GM10266 (cell line): ENCODE data around the gene SPECC1.

ENCODE experiments used
- DNase-seq: peaks from one replicate; pipeline ENCODE4 v3.0.0; 2012; ENCODE audit errors: extremely low spot score
- TF ChIP-seq, protein P1 (sequence below): IDR thresholded peaks from 2 replicates; pipeline ENCODE4 v1.5.1; 2012; ENCODE audit warnings: mild to moderate bottlenecking, low read depth; ENCODE audit not compliant: control insufficient read depth, insufficient read depth; ENCODE audit errors: missing control alignments

SPECC1 gene

DNA sequence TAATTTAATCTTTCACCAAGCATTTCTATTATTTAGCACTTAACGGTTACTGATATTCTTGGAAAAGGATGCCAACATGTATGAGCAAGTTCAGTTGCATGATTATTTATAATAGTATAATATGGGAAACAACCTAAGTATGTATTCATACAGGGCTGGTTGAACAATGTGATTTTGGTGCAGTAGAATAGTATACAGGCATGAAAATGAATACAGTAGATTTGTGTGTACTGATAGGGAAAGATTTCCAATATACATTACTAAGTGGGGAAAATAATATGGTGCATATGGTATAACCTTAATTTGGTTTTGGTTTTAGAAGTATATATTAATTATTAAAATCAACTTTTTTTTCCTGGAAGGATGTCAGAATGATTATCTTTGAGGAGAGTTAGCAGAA is 109.1 kb downstream of the SPECC1 start:
- no peak for DNase-seq
- TF ChIP-seq, protein P1, sequence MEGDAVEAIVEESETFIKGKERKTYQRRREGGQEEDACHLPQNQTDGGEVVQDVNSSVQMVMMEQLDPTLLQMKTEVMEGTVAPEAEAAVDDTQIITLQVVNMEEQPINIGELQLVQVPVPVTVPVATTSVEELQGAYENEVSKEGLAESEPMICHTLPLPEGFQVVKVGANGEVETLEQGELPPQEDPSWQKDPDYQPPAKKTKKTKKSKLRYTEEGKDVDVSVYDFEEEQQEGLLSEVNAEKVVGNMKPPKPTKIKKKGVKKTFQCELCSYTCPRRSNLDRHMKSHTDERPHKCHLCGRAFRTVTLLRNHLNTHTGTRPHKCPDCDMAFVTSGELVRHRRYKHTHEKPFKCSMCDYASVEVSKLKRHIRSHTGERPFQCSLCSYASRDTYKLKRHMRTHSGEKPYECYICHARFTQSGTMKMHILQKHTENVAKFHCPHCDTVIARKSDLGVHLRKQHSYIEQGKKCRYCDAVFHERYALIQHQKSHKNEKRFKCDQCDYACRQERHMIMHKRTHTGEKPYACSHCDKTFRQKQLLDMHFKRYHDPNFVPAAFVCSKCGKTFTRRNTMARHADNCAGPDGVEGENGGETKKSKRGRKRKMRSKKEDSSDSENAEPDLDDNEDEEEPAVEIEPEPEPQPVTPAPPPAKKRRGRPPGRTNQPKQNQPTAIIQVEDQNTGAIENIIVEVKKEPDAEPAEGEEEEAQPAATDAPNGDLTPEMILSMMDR: no peak

DNA sequence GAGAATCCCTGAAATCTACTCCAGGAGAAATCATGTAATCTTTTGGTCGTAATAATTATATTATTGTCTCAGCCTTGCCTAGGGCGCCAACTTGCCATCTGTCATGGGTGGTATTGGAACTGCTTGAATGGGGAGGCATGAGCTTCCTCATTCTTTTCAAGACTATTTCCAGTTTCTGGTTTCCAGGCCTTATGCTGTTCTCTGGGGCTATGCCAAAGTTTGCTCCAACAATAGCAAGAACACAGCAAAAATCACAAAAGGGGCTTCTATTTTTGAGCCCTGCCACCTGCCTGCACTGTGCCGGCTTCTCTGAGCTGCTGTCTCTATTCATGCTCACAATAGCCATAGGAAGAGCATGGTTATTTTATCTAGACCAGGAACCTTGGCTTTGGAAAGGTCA is 111.7 kb downstream of the SPECC1 start:
- TF ChIP-seq, protein P1: no peak
- no peak for DNase-seq

DNA sequence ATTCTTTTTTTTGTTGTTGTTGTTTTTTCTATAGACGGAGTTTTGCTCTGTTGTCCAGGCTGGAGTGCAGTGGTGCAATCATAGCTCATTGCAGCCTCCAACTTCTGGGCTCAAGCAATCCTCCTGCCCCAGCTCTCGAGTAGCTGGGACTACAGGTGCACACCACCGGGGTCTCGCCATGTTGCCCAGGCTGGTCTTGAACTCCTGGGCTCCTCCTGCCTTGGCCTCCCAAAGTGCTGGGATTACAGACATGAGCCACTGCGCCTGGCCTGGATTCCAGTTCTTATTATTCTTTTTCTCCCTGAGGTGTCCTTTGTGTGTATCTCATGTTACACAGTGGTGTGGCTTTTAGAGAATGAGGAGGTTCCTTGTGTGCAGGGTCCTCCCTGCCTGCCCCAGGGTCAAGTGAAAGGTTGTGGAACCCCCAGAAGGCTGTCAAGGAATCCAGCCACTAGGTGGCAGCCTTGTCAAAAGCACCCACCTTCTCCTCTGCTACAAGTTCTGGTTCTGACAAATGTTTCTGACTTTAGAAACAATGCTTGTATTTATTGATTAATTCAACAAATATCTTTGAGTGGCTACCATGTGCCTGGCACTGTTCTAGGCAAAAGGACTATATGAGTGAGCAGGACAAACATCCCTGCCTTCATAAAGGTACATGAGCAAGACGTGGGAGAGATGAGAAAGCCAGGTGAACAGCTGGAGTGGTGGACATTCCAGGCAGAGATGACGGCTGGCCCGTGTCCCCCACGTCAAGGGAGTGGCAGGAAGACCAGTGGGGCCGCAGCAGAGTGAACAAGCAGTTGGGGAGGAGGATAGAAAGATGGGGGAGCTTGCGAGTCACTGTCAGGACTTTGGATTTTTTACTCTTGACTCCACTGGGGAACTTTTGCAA is 112.4 kb downstream of the SPECC1 start:
- DNase-seq: peak; percentile 70
- TF ChIP-seq, protein P1: peak; percentile 82

DNA sequence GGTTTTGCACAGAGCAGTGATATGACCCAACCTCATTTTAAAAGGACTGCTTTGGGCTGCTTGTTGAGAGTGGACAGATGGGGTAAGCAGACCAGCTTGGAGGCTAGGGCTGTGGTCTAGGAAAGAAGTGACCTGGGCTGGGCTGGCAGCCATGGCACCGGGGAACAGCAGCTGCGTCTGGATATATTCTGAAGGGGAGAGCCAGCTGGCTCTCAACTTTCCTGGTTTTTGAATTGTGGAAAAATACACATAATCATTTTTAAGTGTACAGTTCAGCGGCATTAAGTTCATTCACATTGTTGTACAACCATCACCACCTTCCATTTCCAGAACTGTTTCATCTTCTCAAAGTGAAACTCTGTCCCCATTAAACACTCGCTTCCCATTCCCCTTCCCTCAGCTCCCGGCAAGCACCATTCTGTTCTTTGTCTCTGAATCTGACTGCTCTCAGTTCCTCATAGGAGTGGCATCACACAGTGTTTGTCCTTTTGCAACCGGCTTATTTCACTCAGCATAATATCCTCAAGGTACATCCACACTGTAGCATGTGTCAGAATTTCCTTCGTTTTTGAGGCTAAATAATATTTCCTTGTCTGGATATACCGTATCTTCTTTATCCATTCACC is 113.2 kb downstream of the SPECC1 start:
- no peak for DNase-seq
- TF ChIP-seq, protein P1: no peak

DNA sequence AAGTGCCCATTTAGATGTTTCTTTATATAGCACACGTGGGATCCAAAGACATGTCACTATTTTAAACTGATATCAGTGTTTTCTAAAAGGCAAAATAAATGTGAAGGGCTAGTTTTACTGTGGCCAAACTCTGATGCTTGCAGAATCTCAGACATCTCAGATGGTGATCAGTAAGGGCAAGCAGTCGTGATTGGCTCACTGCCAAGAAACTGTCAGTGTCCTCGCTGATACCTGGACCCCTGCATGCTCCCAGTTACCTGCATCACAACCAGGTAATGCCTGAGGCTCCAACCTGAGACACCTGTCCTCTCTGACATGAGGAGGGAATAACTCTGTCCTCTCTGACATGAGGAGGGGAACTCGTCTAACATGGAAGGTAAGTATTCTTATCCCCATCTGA is 114.0 kb downstream of the SPECC1 start:
- TF ChIP-seq, protein P1: no peak
- no peak for DNase-seq

DNA sequence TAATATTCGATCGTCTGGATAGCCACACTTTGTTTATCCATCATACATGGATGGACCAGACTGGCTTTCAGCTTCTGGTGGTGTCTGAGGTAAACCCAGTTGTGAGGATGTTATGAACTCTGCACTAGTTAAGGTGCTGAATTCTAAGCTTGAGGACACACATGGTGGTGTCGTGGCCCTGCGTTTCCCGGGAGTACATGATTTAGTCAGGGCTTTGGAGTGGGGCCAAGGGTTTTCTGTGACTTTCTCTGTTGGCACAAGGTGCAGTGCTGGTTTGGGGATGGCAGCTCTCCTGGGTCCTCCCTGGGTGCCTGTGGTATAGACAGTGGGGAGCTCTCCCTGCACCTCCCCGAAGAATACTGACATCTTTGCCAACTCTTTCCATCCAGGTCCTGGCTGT is 116.6 kb downstream of the SPECC1 start:
- DNase-seq: no peak
- TF ChIP-seq, protein P1: no peak

DNA sequence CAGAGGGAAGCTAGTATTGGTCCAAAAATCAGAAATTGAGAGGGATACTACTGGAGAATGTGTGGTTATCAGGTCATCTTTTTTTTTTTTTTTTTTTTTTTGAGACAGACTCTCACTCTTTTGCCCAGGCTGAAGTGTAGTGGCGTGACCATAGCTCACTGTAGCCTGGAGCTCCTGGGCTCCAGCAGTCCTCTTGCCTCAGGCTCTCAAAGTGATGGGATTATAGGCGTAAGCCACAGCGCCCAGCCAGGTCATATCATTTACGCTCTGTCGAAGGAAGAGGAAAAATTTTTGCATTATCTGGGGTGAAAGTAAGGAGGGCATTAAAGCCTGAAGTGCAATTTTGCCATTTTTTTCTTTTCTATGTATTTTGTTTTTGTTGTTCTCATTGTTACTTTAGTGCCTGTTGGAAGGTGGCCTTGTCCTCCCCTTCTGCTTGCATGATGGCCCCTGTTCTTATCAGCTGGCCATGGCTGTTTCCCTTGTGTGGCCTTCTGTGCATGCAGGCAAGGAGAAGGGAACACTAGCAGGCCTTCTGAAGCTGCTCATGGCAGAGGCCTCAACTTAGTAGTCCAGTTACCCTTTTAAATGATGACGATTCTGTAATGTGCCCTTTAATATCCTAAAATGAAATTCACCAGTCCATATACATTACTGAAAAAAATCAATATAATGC is 118.3 kb downstream of the SPECC1 start:
- no peak for DNase-seq
- TF ChIP-seq, protein P1: no peak
